GM12878 (cell line): ENCODE data around the gene SLC36A4. TPM values are rescaled to one million over a fixed set of nuclear protein-coding genes. Genes with fewer than 3 reads are reported as not detected.

Experiments used
- ATAC-seq: fragments of 200-7000 bp; cut with Tn5 transposase; 3 replicates; pipeline ENCODE4 v1.9.1; 2020; ENCODE audit warnings: mild to moderate bottlenecking, moderate library complexity
- BruUV-seq: library from RNA; stranded (reverse); fragments of 400-500 nt; replicated peaks from 2 replicates; lab custom pipeline; 2021; lab: Mats Ljungman, UMichigan
- CTCF ChIA-PET: fragments of 300-600 bp; sonication (Branson Sonifier 250); formaldehyde crosslinking; extraction: SDS; loops from one replicate; lab custom pipeline; 2021; ENCODE audit warnings: inconsistent platforms; lab: Yijun Ruan, JAX
- POLR2A ChIA-PET: fragments of 350-600 bp; formaldehyde crosslinking; extraction: SDS; loops from one replicate; lab custom pipeline; 2021; ENCODE audit warnings: inconsistent platforms; lab: Charles Lee
- RAD21 ChIA-PET: fragments of 300-600 bp; sonication (Branson Sonifier 250); formaldehyde crosslinking; loops from one replicate; lab custom pipeline; 2023; ENCODE audit warnings: antibody characterized with exemption; ENCODE audit not compliant: unreplicated experiment; lab: Charles Lee
- SMC1A ChIA-PET: fragments of 300-600 bp; sonication (Branson Sonifier 250); formaldehyde crosslinking; loops from one replicate; lab custom pipeline; 2023; ENCODE audit not compliant: unreplicated experiment, uncharacterized antibody; lab: Charles Lee
- DNase-seq: peaks from one replicate; pipeline ENCODE4 v3.0.0-alpha.2; 2011; ENCODE audit warnings: low read depth, low spot score
- FAIRE-seq: peaks from 3 replicates; lab custom pipeline; 2011; peaks lifted over from hg19 to GRCh38; lab: Jason Lieb, UNC
- H2AFZ ChIP-seq: 2 replicates; pipeline ENCODE4 v1.6.0; 2011; ENCODE audit warnings: low read depth, low read length, control low read depth; ENCODE audit not compliant: control insufficient read depth
- H3K27ac ChIP-seq: 2 replicates; pipeline ENCODE4 v1.5.1; 2011; ENCODE audit warnings: control low read depth; ENCODE audit not compliant: control insufficient read depth, insufficient read depth
- H3K27me3 ChIP-seq, 2 experiments: replicated peaks in 1 of 2; 2 replicates each; pipeline versions ENCODE4 v1.6.0 to v1.6.1; 2011; ENCODE audit warnings: low read length in 1 of 2; ENCODE audit not compliant: control insufficient read depth in 2 of 2, insufficient read depth in 2 of 2
- H3K36me3 ChIP-seq, 2 experiments: 2 replicates each; pipeline ENCODE4 v1.5.1; 2011; ENCODE audit warnings: low read length in 1 of 2; ENCODE audit not compliant: control insufficient read depth in 2 of 2, insufficient read depth in 2 of 2
- H3K4me1 ChIP-seq: 2 replicates; pipeline ENCODE4 v1.6.1; 2011; ENCODE audit warnings: mild to moderate bottlenecking, low read length, moderate library complexity, mixed read lengths; ENCODE audit not compliant: control insufficient read depth, insufficient read depth
- H3K4me2 ChIP-seq: 2 replicates; pipeline ENCODE4 v1.6.0; 2011; ENCODE audit warnings: control low read depth; ENCODE audit not compliant: control insufficient read depth, insufficient read depth
- H3K4me3 ChIP-seq: fragments of 200-600 bp; sonication (generic); 2 replicates; pipeline ENCODE4 v1.5.1; 2016
- H3K79me2 ChIP-seq: 2 replicates; pipeline ENCODE4 v1.6.0; 2011; ENCODE audit warnings: low read length; ENCODE audit not compliant: control insufficient read depth, insufficient read depth
- H3K9ac ChIP-seq: 2 replicates; pipeline ENCODE4 v1.8.0; 2011; ENCODE audit warnings: low read length, control low read depth, mixed read lengths; ENCODE audit not compliant: control insufficient read depth, insufficient read depth
- H3K9me3 ChIP-seq: replicated peaks from 3 replicates; pipeline ENCODE4 v1.5.1; 2011; ENCODE audit warnings: mild to moderate bottlenecking, low read length; ENCODE audit not compliant: control insufficient read depth, insufficient read depth
- H4K20me1 ChIP-seq: 2 replicates; pipeline ENCODE4 v1.6.0; 2011; ENCODE audit not compliant: control insufficient read depth, insufficient read depth
- CBX3 ChIP-seq: fragments of 200-600 bp; sonication (generic); IDR thresholded peaks from 2 replicates; pipeline ENCODE4 v1.6.1; 2016; ENCODE audit warnings: low read depth, borderline replicate concordance
- CHD2 ChIP-seq: IDR thresholded peaks from 2 replicates; pipeline ENCODE4 v1.6.1; 2011; ENCODE audit warnings: low read depth, low read length, improper control_type of control experiment, borderline replicate concordance
- CUX1 ChIP-seq: IDR thresholded peaks from 2 replicates; pipeline ENCODE4 v1.6.1; 2012; ENCODE audit warnings: improper control_type of control experiment, low read depth, low read length; ENCODE audit not compliant: insufficient replicate concordance
- EZH2 ChIP-seq: IDR thresholded peaks from 2 replicates; pipeline ENCODE4 v1.6.1; 2012; ENCODE audit warnings: low read depth, mild to moderate bottlenecking, control low read depth, inconsistent platforms, low read length, borderline replicate concordance; ENCODE audit not compliant: control insufficient read depth
- GABPA ChIP-seq: IDR thresholded peaks from 2 replicates; pipeline ENCODE4 v1.6.1; 2014; ENCODE audit warnings: antibody characterized with exemption, low read depth, mild to moderate bottlenecking, inconsistent platforms
- GATAD2B ChIP-seq: fragments of 450-650 bp; conservative IDR thresholded peaks from 2 replicates; pipeline ENCODE4 v1.6.1; 2017; ENCODE audit warnings: low read depth, mild to moderate bottlenecking, moderate library complexity
- KAT2A ChIP-seq: conservative IDR thresholded peaks from 2 replicates; pipeline ENCODE4 v1.6.1; 2011; ENCODE audit warnings: low read depth, low read length; ENCODE audit not compliant: control insufficient read depth
- NKRF ChIP-seq: fragments of 450-650 bp; conservative IDR thresholded peaks from 2 replicates; pipeline ENCODE4 v1.6.1; 2017; ENCODE audit warnings: mild to moderate bottlenecking, moderate library complexity
- NRF1 ChIP-seq: conservative IDR thresholded peaks from 2 replicates; pipeline ENCODE4 v1.6.1; 2011; ENCODE audit warnings: mild to moderate bottlenecking, low read depth, low read length, improper control_type of control experiment
- SMC3 ChIP-seq: IDR thresholded peaks from 2 replicates; pipeline ENCODE4 v1.6.1; 2011; ENCODE audit warnings: low read length, improper control_type of control experiment, borderline replicate concordance
- WGBS: methylation state at CpG from one replicate; pipeline ENCODE4 v1.1.6; 2016; ENCODE audit warnings: low lambda C conversion rate; ENCODE audit not compliant: insufficient replicate concordance, insufficient coverage; ENCODE audit errors: missing lambda C conversion rate; 5-methylcytosine and 5-hydroxymethylcytosine counted together
- in situ Hi-C: fragments of 300-500 bp; cut with MboI; formaldehyde crosslinking; loops from 9 replicates; pipeline ENCODE4 v1.14.3; 2018; ENCODE audit warnings: mixed read lengths
- intact Hi-C: fragments of 100-400 bp; cut with micrococcal nuclease; formaldehyde crosslinking; loops from one replicate; pipeline ENCODE4 v1.14.2; 2022; ENCODE audit not compliant: unreplicated experiment
- polyA plus RNA-seq, 11 experiments: library from polyadenylated mRNA; depleted of rRNA in 4 of 11; unstranded in 6 of 11; stranded (reverse) in 5 of 11; fragments of >200 nt; fragmentation: Nextera tagmentation in 4 of 11; fragmentation: Illumina TruSeq in 1 of 11; extraction: Ambion mirVana in 4 of 11; extraction: Trizol in 1 of 11; gene quantifications; 1 replicate in 1 of 11; 2 replicates in 10 of 11; pipeline versions ENCODE4 v1.2.1 to v1.2.3, GENCODE V29; 2011 to 2016; ENCODE audit warnings: inconsistent platforms in 2 of 11, missing spikeins in 2 of 11, low read depth in 1 of 11
- total RNA-seq, 4 experiments: library from RNA; depleted of rRNA in 3 of 4; stranded (reverse); fragments of >200 nt in 3 of 4; fragmentation: Illumina TruSeq in 1 of 4; extraction: Trizol in 1 of 4; gene quantifications; 2 replicates each; pipeline versions ENCODE4 v1.2.1 to v1.2.3, GENCODE V29; 2013 to 2021

Gene SLC36A4
- total and polyA plus RNA-seq, 10 of the 15 experiments (the other 5 are each of a cell fraction or from before 2014, with no cell fraction given) = 1.4 to 12.5 (median 5.2) TPM

- TF ChIP-seq NKRF (no peak), CBX3 (no peak)
Observed at GRCh38 chr11:93169143-93169542, 28.6 kb downstream of the SLC36A4 start (continued).

GRCh38 chr11:93166862-93167261 is 30.9 kb downstream of the SLC36A4 start:
- ChIA-PET CTCF (no interaction called here), RAD21 (no interaction called here), POLR2A (no interaction called here), SMC1A (no interaction called here)
- H3K9ac ChIP-seq = no peak overlapping the region
- H3K4me2 ChIP-seq = no peak overlapping the region
- no peak for FAIRE-seq
- H4K20me1 ChIP-seq = no peaks in the 10 kb centered on the region
- BruUV-seq = no TSS peak
- TF ChIP-seq KAT2A = no peak
- TF ChIP-seq GABPA = peak; percentile 68
- intact Hi-C loops (no loop called here), in situ Hi-C loops (no loop called here)
- no peaks in the 10 kb centered on the region for H3K9me3 ChIP-seq
- no peaks in the 10 kb centered on the region for H3K4me1 ChIP-seq
- H3K4me3 ChIP-seq = no peak overlapping the region
- ATAC-seq = no peak
- H2AFZ ChIP-seq = no peak overlapping the region
- DNase-seq = no peak
- no peak overlapping the region for H3K27ac ChIP-seq
- no peaks in the 10 kb centered on the region for H3K79me2 ChIP-seq
- WGBS = 0% methylated on average over 2 of the region's 2 CpGs
- H3K36me3 ChIP-seq = no peaks in the 10 kb centered on the region
- no peaks in the 10 kb centered on the region for H3K27me3 ChIP-seq

GRCh38 chr11:93166194-93166593 is 31.6 kb downstream of the SLC36A4 start:
- Histone ChIP-seq H3K36me3 (no peaks in the 10 kb centered on the region), H3K9me3 (no peaks in the 10 kb centered on the region), H4K20me1 (no peaks in the 10 kb centered on the region), H3K4me2 (no peak overlapping the region), H3K27ac (no peak overlapping the region), H3K9ac (no peak overlapping the region), H3K4me3 (no peak overlapping the region), H3K79me2 (no peaks in the 10 kb centered on the region), H3K4me1 (no peaks in the 10 kb centered on the region), H2AFZ (no peak overlapping the region), H3K27me3 (no peaks in the 10 kb centered on the region)
- FAIRE-seq (peak; percentile 31), DNase-seq (no peak), ATAC-seq (no peak)
- CTCF ChIA-PET = no interaction called here
- SMC1A ChIA-PET = no interaction called here
- POLR2A ChIA-PET = no interaction called here
- in situ Hi-C loops = no loop called here
- RAD21 ChIA-PET = no interaction called here
- intact Hi-C loops = no loop called here
- BruUV-seq = no TSS peak
- TF ChIP-seq CUX1 = no peak
- TF ChIP-seq CHD2 = no peak
- TF ChIP-seq GATAD2B = no peak
- TF ChIP-seq SMC3 = no peak
- no peak for TF ChIP-seq NRF1
- TF ChIP-seq EZH2 = no peak
